Inflammatory macrophage treated with lipopolysaccharide for 1 hour (primary cell): Measurements from ENCODE around the gene BRAF.
"Not testable (repeated sequence)": the region's sequence is repeated elsewhere in the genome, so short reads cannot be mapped to it uniquely, and the experiment has no call there.

ENCODE experiments used
- DNase-seq, 2 donors: peaks; one replicate each; pipeline ENCODE4 v3.0.0-alpha.2; 2020 to 2022

The BRAF gene

DNA sequence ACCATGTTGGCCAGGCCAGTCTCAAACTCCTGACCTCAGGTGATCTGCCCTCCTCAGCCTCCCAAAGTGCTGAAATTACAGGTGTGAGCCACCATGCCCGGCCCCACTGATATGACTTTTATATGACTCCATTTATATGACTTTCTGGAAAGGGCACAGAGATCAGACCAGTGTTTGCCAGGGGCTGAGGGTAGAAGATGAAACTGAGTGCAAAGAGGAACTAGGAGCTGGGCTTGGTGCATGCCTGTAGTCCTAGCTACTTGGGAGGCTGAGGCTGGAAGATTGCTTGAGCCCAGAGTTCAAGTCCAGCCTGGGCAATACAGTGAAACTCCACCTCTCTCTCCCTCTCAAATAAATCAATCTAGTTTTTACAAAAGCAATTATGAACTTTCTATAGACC is 7.5 kb downstream of the BRAF start:
- DNase-seq, result no peak

- no peak for DNase-seq
These were observed 8.7 kb downstream of the BRAF start for GRCh38 chr7:140915935-140916555.

- DNase-seq, result no peak
These were observed 10.6 kb downstream of the BRAF start for GRCh38 chr7:140914083-140914482.

- DNase-seq, result not testable (repeated sequence)
These were observed 11.2 kb downstream of the BRAF start for GRCh38 chr7:140913596-140913928.

GRCh38 chr7:140911746-140912145 is 13.0 kb downstream of the BRAF start:
- DNase-seq, result no peak

- DNase-seq, result no peak
These were observed 15.1 kb downstream of the BRAF start for GRCh38 chr7:140909476-140910161.

- DNase-seq, result no peak
These were observed 16.4 kb downstream of the BRAF start for GRCh38 chr7:140908361-140908760.

DNA sequence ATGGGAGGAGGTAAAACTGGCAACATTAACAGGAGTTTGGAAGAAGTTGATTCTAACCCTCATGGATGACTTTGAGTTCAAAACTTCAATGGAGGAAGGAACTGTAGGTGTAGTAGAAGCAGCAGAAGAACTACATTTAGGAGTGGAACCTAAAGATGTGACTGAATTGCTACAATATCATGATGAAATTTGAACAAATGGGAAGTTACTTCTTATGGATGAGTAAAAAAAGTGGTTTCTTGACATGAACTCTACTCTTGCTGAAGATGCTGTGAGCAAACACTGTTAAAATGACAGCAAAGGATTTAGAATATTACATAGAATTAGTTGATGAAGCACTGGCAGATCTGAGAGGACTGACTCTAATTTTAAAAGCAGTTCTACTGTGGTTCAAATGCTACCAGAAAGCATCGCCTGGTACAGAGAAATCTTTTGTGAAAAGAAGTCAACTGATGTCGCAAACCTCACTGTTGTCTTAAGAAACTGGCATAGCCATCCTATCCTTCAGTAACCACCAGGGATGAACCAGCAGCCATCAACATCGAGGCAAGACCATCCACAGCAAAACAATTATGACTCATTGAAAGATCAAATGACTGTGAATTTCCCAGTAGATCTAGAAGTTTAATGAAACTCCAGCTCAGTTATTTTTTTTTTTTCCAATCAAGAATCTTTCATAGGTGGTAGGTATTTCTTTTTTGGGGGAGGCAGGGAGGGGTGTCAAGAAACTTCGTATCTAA is 20.8 kb downstream of the BRAF start:
- peak; percentile 33 to 40 for DNase-seq

DNA sequence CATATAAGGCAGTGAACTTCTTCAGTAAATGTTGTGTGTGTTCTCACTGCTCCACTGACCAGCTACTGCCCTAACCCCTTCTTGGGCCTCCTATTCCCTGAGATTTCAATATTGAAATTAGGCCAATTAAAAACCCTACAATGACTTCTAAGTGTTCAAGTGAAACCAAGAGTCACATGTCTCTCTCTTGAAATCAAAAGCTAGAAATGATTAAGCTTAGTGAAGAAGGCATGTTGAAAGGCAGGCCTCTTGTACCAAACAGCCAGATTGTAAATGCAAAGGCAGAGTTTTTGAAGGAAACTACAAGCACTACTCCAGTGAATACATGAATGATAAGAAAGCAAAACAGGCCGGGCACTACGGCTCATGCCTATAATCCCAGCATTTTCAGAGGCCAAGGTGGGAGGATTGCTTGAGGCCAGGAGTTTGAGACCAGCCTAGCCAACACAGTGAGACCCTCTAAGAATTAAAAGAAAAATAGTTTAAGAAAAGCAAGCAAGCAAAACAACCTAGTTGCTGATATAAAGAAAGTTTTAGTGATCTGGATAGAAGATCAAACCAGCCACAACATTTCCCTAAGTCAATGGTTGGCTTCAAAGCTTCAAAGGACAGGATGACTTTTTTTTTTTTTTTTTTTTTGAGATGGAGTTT is 22.3 kb downstream of the BRAF start:
- no peak for DNase-seq

DNA sequence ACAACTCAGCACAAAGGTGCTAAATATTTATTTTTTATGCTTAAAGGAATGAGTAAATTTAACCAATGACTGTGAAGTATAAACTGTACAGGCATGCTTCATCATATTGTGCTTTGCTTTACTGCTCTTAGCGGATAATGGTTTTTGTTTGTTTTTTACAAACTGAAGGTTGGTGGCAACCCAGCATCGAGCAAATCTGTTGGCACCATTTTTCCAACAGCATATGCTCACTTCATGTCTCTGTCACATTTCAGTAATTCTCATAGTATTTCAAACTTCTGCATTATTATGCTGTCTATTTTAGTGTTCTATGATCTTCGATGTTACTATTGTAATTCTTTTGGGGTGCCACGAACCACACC is 22.8 kb downstream of the BRAF start:
- DNase-seq, result no peak

DNA sequence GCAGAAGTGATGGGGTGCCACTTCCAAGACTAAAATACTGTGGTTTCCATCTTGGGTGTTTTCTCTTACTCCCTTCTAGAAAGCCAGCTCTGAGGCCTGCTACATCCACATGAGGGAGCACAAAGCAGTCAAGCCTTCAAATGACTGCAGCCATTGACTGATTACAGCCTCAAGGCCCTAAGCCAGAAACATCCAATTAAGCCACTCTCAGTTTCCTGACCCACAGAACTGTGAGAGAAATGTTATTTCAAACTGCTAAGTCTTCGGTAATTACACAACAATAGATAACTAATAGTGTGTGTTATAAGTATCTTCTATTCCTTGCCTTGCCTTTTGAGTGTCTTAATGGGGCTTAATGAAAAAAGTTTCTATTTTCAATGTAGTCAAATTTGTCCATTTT is 24.8 kb downstream of the BRAF start:
- no peak for DNase-seq

DNA sequence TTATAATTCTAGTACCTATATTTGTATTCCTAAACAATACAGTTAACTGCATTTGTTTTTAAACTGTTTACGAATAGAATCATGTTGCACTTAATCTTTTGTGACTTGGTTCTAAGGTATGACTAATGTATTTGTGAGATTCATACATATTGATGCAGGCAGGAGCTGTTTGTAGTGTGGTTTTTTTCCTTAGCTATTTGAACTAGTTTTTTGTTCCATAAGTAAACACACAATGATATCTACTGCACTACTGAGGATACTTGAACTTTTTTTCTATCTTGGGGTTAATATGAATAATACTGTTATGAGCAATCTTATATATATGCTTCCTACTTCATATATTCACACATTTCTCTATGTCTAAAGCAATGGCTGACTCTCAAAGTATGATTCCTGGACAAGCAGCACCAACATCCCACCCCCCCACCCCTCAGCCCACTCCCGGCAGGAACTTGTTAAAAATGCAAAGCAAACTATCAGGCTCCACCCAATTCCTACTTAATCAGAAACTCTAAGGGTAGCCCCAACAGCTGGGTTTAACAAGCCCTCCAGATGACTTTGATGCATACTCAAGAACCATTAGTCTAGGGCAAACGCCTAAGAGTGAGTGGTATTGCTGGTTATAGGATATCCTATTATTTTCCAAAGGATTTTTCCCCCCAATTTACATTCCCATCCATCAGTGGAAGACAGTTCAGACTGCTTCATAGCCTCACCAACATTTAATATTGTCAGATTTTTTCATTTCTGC is 25.8 kb downstream of the BRAF start:
- DNase-seq, result no peak

- DNase-seq, result no peak
These were observed 27.7 kb downstream of the BRAF start for GRCh38 chr7:140896996-140897395.

DNA sequence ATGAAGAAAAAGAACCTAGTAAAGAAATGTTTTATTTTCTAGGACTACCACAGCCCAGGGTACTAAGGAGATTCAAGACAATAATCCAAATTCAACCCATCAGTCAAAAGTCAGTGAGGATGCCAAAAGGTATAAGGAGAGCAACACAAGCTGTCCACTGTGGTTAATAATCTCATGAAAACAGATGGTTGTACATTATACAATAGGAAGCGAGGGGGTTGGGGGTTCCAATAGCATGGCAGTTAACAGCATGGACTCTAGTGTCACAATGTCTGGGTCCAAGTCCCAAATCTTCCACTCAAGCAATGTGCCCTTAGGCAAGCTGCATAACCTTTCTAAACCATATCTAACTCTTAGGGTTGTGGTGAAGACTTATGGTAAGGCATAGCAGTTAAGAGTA is 35.1 kb downstream of the BRAF start:
- no peak for DNase-seq

DNA sequence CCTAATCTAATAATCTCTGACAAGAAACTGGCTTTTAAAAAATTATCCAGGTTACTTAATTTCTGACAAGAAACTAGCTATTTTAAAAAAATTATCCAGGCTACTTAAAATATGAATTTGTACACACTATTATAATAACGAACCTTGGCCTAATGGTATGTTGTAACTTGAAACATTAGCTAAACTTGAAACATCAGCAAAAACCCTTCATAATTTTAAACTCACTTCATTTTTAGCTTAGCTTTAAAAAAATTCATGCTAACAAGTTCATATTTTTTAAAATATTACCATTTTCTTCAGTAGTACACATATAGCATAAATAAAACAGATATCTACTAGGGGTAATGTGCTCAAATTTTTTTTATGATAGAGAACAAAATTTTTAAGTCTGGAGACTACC is 35.6 kb downstream of the BRAF start:
- DNase-seq, result no peak

DNA sequence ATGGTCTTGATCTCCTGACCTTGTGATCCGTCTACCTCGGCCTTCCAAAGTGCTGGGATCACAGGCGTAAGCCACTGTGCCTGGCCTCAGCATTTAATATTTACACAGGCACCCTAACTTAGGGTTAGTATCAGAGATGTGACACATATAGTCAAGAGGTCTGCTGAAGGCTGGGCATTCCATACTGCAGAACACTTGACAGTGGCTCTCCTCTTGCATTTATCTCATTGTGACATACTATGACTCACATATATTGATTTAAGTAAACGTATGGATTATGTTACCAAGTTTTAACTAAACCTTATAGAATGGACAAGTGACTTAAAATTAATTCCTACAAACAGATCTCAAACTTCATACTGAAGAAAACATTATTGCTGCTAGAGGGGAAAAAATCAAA is 36.6 kb downstream of the BRAF start:
- DNase-seq, result no peak

DNA sequence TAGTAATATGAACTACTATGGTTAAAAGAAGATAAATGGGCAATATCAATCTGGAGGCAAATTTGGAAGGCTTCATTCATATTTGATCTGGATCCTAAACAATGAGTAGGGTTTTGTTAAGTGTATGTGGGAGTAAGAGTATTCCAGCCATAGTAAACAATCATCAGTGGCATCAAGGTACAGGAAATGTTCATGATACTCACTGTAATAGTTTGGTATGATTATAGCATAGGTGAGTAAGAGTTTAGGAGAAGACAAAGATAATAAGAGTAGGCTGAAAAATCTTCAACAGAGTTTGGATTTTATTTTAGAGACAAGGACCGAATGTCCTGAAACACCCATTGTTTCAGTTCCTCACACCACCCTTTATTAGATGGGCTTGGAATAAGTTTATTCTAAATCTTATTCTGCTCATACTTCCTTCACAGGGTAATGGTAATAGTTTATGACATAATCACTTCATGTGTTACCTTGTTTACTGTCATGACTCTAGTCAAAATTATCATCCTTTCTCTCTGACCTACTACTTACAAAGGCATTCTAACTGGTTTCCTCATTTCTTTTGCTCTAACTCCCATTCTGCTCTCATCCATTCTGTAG is 38.9 kb downstream of the BRAF start:
- DNase-seq, result no peak

- DNase-seq, result no peak
These were observed 41.4 kb downstream of the BRAF start for GRCh38 chr7:140883378-140883777.

GRCh38 chr7:140882834-140883233 is 41.9 kb downstream of the BRAF start:
- DNase-seq, result not testable (repeated sequence)

DNA sequence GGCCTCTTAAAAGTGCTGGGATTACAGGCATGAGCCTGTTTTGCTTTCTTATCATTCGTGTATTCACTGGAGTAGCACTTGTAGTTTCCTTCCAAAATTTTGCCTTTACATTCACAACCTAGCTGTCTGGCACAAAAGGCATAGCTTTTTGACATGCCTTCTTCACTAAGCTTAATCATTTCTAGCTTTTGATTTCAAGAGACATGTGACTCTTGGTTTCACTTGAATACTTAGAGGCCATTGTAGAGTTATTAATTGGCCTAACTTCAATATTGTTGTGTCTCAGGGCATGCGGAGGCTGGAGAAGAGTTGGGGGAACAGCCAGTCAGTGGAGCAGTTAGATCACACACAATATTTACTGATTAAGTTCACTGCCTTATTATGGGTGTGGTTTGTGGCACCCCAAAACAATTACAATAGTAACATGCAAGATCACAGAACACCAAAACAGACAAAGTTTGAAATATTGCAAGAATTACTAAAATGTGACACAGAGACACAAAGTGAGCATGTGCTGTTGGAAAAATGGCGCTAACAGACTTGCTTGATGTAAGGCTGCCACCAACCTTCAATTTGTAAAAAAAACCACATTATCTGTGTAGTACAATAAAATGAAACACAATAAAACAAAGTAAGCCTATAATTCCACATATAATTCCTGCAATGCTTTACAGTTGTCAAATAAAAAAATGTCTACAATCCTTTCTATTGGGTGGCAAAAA is 43.1 kb downstream of the BRAF start:
- DNase-seq, result no peak

GRCh38 chr7:140877249-140877524 is 47.5 kb downstream of the BRAF start:
- no peak for DNase-seq

- peak in 1 of 2 donors; percentile 12 for DNase-seq
These were observed 48.0 kb downstream of the BRAF start for GRCh38 chr7:140876519-140877248.
